ENCODE results near the gene FNIP1.
A peak's percentile ranks its signal among the peaks of the same experiment; 100 is the strongest.

The FNIP1 gene

GRCh38 chr5:131609774-131610173 lies 187.0 kb downstream of the FNIP1 start:
- Histone ChIP-seq H3K27ac (peak overlapping the region; percentile 86), H3K4me3 (ENCODE audit: low read depth, low read length) (no peak overlapping the region), H3K36me3 (replicated peaks) (no peaks in the 10 kb centered on the region), H3K27me3 (replicated peaks) (no peaks in the 10 kb centered on the region)
- in situ Hi-C loops (cut with HindIII; ENCODE audit: low pct_ligation_motif_present, low sequenced_read_pairs): no loop called here
- DNase-seq: peak; percentile 63
- no peak for TF ChIP-seq CTCF (IDR thresholded peaks at IDR 0.05; ENCODE audit: low read depth, low read length, missing control alignments)

- in situ Hi-C loops (cut with HindIII; ENCODE audit: low pct_ligation_motif_present, low sequenced_read_pairs): no loop called here
- no peak overlapping the region for H3K27ac ChIP-seq
- H3K27me3 ChIP-seq (replicated peaks): no peaks in the 10 kb centered on the region
- H3K36me3 ChIP-seq (replicated peaks): no peaks in the 10 kb centered on the region
- DNase-seq: no peak
- H3K4me3 ChIP-seq (ENCODE audit: low read depth, low read length): no peak overlapping the region
- no peak for TF ChIP-seq CTCF (IDR thresholded peaks at IDR 0.05; ENCODE audit: low read depth, low read length, missing control alignments)
These were observed 188.2 kb downstream of the FNIP1 start for GRCh38 chr5:131608597-131608996.

GRCh38 chr5:131607903-131608540 lies 188.8 kb downstream of the FNIP1 start:
- Histone ChIP-seq H3K27me3 (replicated peaks) (no peaks in the 10 kb centered on the region), H3K27ac (peak overlapping the region; percentile 19), H3K4me3 (ENCODE audit: low read depth, low read length) (no peak overlapping the region), H3K36me3 (replicated peaks) (no peaks in the 10 kb centered on the region)
- TF ChIP-seq CTCF (IDR thresholded peaks at IDR 0.05; ENCODE audit: low read depth, low read length, missing control alignments): no peak
- DNase-seq: peak; percentile 29
- in situ Hi-C loops (cut with HindIII; ENCODE audit: low pct_ligation_motif_present, low sequenced_read_pairs): no loop called here

GRCh38 chr5:131607418-131607817 lies 189.4 kb downstream of the FNIP1 start:
- Histone ChIP-seq H3K27ac (peak overlapping the region; percentile 19), H3K27me3 (replicated peaks) (no peaks in the 10 kb centered on the region), H3K36me3 (replicated peaks) (no peaks in the 10 kb centered on the region), H3K4me3 (ENCODE audit: low read depth, low read length) (no peak overlapping the region)
- DNase-seq: no peak
- TF ChIP-seq CTCF (IDR thresholded peaks at IDR 0.05; ENCODE audit: low read depth, low read length, missing control alignments): no peak
- in situ Hi-C loops (cut with HindIII; ENCODE audit: low pct_ligation_motif_present, low sequenced_read_pairs): no loop called here

- no peak for TF ChIP-seq CTCF (IDR thresholded peaks at IDR 0.05; ENCODE audit: low read depth, low read length, missing control alignments)
These were observed 191.7 kb downstream of the FNIP1 start for GRCh38 chr5:131605086-131605485.

More at GRCh38 chr5:131605086-131605485, 191.7 kb downstream of the FNIP1 start:
- DNase-seq: no peak
- no peak overlapping the region for H3K4me3 ChIP-seq (ENCODE audit: low read depth, low read length)
- in situ Hi-C loops (cut with HindIII; ENCODE audit: low pct_ligation_motif_present, low sequenced_read_pairs): no loop called here
- H3K27me3 ChIP-seq (replicated peaks): no peaks in the 10 kb centered on the region
- no peak overlapping the region for H3K27ac ChIP-seq
- no peaks in the 10 kb centered on the region for H3K36me3 ChIP-seq (replicated peaks)

All from brain microvascular endothelial cell (primary cell).